Measurements from ENCODE around the gene ASS1.

Gene ASS1

GRCh38 chr9:130531670-130532069, 86.9 kb downstream of the ASS1 start:
- no peaks in the 10 kb centered on the region for H3K36me3 Mint-ChIP-seq (ENCODE audit: low read depth)
- H3K9me3 Mint-ChIP-seq, result no peaks in the 10 kb centered on the region
- H3K4me1 Mint-ChIP-seq (ENCODE audit: low read depth), result no peaks in the 10 kb centered on the region
- H3K27me3 Mint-ChIP-seq, result peaks cover 36% of the 10 kb centered on the region
- intact Hi-C loops (cut with micrococcal nuclease), result no loop called here
- no peak overlapping the region for H3K4me3 Mint-ChIP-seq
- H3K27ac Mint-ChIP-seq, result no peak overlapping the region

DNA sequence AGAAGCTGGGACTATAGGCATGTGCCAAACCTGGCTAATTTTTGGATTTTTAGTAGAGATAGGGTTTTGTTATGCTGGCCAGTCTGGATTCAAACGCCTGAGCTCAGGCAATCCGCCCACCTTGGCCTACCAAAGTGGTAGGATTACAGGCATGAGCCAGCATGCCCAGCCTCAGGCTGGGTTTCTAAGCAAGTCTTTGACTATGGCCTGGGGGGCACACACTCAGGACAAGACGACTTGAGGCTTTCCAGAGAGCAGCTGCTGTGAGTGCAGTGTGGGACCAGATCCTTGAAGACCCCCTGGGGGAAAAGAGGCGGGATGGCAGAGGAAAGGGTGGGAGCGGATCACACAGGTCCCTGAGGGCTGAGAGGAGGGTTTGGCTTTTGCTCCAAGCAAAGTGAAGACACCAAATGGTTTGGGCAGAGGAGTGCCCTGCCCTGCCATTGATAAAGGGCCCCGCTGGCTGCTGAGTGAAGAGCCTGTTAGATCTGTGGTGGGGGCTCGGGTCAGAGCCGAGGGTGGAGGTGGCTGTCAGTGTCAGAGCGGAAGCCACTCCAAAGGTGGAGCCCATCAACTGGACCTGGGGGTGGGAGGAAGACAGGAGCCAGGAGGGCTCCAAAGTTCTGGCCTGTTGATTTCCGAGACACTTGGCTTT, 87.8 kb downstream of the ASS1 start:
- H3K4me3 Mint-ChIP-seq, result no peak overlapping the region
- H3K27me3 Mint-ChIP-seq, result peaks cover 45% of the 10 kb centered on the region
- intact Hi-C loops (cut with micrococcal nuclease), result no loop called here
- no peaks in the 10 kb centered on the region for H3K36me3 Mint-ChIP-seq (ENCODE audit: low read depth)
- peaks cover 2% of the 10 kb centered on the region for H3K4me1 Mint-ChIP-seq (ENCODE audit: low read depth)
- no peaks in the 10 kb centered on the region for H3K9me3 Mint-ChIP-seq
- H3K27ac Mint-ChIP-seq, result no peak overlapping the region

- Mint-ChIP-seq H3K9me3 (no peaks in the 10 kb centered on the region), H3K27ac (no peak overlapping the region), H3K4me3 (no peak overlapping the region), H3K36me3 (ENCODE audit: low read depth) (no peaks in the 10 kb centered on the region), H3K4me1 (ENCODE audit: low read depth) (peaks cover 14% of the 10 kb centered on the region), H3K27me3 (peaks cover 68% of the 10 kb centered on the region)
- intact Hi-C loops (cut with micrococcal nuclease), result no loop called here
These were observed 91.2 kb downstream of the ASS1 start for GRCh38 chr9:130535818-130536521.

DNA sequence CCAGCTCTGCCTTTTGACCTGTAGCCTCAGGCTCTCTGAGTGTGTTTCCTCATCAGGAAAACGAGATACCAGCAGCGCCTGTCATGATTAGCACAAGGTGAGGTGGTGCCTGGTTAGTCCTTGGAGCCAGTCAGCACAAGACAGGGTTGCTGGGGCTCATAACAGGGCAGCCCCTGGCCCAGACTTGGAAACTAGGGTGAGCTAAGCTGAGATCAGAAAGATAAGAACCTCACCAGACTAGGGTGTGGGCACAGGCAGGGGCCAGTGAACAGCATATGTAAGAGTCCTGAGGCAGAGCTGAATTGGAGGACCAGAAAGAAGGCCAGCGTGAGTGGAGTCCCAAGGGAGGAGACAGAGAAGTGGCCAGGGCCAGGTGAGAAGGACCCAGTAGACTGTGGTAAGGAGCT, 91.9 kb downstream of the ASS1 start:
- intact Hi-C loops (cut with micrococcal nuclease), result no loop called here
- Mint-ChIP-seq H3K27ac (no peak overlapping the region), H3K4me1 (ENCODE audit: low read depth) (peaks cover 14% of the 10 kb centered on the region), H3K4me3 (no peak overlapping the region), H3K9me3 (no peaks in the 10 kb centered on the region), H3K27me3 (peaks cover 68% of the 10 kb centered on the region), H3K36me3 (ENCODE audit: low read depth) (no peaks in the 10 kb centered on the region)

DNA sequence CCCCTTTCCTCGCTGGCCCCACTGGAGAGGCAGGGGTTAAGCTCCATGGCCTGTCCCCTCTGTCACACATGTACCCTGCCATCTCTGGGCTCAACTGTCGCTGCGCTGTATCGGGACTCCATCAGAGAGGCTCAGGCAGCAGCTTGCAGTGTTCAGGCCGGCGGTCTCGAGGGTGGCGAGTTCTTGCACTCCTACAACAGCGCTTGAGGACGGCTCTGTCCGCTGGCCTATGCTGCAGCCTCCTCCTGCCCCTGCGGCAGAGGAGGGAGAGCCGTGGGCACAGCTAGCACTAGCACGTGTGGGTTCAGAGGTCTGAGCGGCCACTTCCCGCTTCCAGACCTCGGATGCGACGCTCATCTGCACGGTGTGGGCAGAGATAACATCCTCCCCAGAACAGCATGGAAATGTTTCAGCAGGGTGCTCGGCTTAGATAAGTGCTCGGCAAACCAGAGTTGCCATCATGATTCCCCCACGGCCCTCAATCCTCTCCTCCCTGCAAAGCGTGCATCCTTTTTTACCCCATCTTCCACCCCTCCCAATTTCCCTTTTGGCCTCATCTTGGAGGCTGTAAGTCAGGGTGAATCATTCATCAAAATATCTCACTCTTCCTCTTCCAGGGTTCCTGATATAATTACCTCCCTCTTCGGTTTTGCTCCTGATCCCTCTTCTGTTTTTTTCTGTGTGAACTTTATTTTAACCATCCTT, 92.7 kb downstream of the ASS1 start:
- H3K27ac Mint-ChIP-seq, result no peak overlapping the region
- intact Hi-C loops (cut with micrococcal nuclease), result no loop called here
- no peaks in the 10 kb centered on the region for H3K9me3 Mint-ChIP-seq
- H3K4me1 Mint-ChIP-seq (ENCODE audit: low read depth), result peaks cover 14% of the 10 kb centered on the region
- H3K4me3 Mint-ChIP-seq, result no peak overlapping the region
- no peaks in the 10 kb centered on the region for H3K36me3 Mint-ChIP-seq (ENCODE audit: low read depth)
- peaks cover 67% of the 10 kb centered on the region for H3K27me3 Mint-ChIP-seq

DNA sequence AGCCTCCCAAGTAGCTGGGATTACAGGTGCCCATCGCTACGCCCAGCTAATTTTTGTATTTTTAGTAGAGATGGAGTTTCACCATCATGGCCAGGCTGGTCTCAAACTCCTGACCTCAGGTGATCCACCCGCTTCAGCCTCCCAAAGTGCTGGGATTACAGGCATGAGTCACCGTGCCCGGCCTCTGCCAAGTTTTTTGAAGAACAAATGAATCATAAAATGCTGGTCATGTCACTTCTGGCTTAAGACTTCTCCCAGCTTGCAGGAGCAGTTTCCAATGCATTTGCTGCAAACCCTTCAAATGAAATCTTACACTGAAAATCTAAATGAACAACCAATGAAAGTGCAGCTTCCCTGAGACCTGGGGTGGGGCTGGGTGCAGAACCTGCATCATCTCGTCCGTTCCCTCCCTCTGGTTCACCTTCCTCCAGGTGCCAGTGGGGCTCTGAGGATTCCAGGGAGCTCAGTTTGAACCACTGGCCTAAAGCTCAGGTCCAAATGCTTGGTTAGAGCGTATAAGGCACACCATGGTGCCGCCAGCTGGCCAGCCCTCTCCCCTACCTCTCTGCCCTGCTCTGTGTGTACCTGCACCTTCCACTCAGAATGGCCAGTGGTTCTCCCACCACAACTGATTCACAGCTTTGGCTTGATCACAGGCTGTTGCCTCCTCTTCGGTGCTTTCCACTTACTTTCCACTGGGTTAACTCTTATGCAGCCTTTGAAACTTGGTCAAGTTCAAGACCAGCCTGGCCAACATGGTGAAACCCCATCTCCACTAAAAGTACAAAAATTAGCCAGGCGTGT, 94.9 kb downstream of the ASS1 start:
- no peaks in the 10 kb centered on the region for H3K36me3 Mint-ChIP-seq (ENCODE audit: low read depth)
- intact Hi-C loops (cut with micrococcal nuclease), result no loop called here
- peaks cover 65% of the 10 kb centered on the region for H3K27me3 Mint-ChIP-seq
- no peaks in the 10 kb centered on the region for H3K9me3 Mint-ChIP-seq
- H3K27ac Mint-ChIP-seq, result no peak overlapping the region
- H3K4me3 Mint-ChIP-seq, result no peak overlapping the region
- peaks cover 14% of the 10 kb centered on the region for H3K4me1 Mint-ChIP-seq (ENCODE audit: low read depth)

DNA sequence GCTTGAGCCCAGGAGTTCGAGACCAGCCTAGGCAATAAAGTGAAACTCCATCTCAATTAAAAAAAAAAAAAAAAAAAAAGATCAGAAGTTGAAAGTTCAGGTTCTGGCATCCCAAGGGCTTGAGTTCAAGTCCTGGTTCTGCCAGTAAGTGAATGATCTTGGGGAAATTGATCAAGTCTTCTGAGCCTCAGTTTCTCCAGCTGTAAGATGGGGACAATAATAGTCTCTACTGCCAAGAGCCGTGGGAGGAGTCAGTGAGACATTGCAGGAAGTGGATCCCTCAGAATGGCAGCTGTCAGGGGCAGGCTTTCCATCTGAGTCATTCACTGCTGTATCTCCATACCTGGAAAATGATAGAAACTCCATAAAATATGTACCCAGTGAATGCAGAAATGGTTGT, 96.8 kb downstream of the ASS1 start:
- H3K36me3 Mint-ChIP-seq (ENCODE audit: low read depth), result no peaks in the 10 kb centered on the region

GRCh38 chr9:130542038-130542437, 97.3 kb downstream of the ASS1 start:
- H3K4me1 Mint-ChIP-seq (ENCODE audit: low read depth), result peaks cover 14% of the 10 kb centered on the region
- no peak overlapping the region for H3K4me3 Mint-ChIP-seq
- H3K9me3 Mint-ChIP-seq, result no peaks in the 10 kb centered on the region
- peaks cover 49% of the 10 kb centered on the region for H3K27me3 Mint-ChIP-seq
- intact Hi-C loops (cut with micrococcal nuclease), result no loop called here
- H3K36me3 Mint-ChIP-seq (ENCODE audit: low read depth), result no peaks in the 10 kb centered on the region
- no peak overlapping the region for H3K27ac Mint-ChIP-seq

More for the DNA sequence above, 96.8 kb downstream of the ASS1 start:
- intact Hi-C loops (cut with micrococcal nuclease), result no loop called here
- Mint-ChIP-seq H3K27me3 (peaks cover 54% of the 10 kb centered on the region), H3K9me3 (no peaks in the 10 kb centered on the region), H3K4me3 (no peak overlapping the region), H3K27ac (no peak overlapping the region), H3K4me1 (ENCODE audit: low read depth) (peaks cover 14% of the 10 kb centered on the region)

DNA sequence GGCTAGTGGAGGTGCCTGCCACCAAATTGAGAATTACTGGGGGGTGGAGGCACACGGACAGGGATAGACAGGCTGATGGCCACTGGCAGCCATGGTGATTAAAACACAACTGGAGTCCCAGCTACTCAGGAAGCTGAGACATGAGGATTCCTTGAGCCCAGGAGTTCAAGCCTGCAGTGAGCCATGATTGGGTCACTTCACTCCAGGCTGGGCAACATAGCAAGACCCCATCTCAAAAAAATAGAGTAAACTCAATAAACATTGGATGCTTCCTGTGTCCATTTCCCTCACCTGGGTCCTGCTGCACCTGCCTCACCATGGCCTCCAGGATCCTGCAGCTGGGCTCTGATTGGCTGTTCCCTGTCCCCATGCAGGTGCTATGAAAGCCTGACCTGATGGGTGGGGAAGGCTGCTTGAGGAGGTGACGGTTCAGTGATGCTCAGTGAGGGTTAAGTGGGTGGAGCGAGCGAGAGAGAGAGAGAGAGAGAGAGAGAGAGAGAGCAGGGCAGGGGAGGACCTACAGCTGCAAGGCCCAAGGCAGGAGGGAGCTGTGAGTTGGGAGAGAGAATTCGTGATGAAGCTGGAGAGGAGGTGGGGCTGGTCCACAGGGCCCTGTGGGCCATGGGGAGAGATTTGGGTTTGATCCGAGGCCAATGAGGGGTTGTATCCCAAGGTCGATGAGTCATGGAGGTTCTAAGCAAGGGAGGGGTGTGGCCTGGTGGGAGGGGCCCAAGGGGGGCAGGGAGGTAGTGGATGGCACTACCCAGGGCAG, 97.9 kb downstream of the ASS1 start:
- H3K9me3 Mint-ChIP-seq, result no peaks in the 10 kb centered on the region
- H3K4me3 Mint-ChIP-seq, result no peak overlapping the region
- H3K4me1 Mint-ChIP-seq (ENCODE audit: low read depth), result peaks cover 11% of the 10 kb centered on the region
- peaks cover 43% of the 10 kb centered on the region for H3K27me3 Mint-ChIP-seq
- H3K36me3 Mint-ChIP-seq (ENCODE audit: low read depth), result no peaks in the 10 kb centered on the region
- no peak overlapping the region for H3K27ac Mint-ChIP-seq
- intact Hi-C loops (cut with micrococcal nuclease), result no loop called here

- no peak overlapping the region for H3K4me3 Mint-ChIP-seq
- intact Hi-C loops (cut with micrococcal nuclease), result no loop called here
- no peaks in the 10 kb centered on the region for H3K36me3 Mint-ChIP-seq (ENCODE audit: low read depth)
- no peaks in the 10 kb centered on the region for H3K9me3 Mint-ChIP-seq
- H3K4me1 Mint-ChIP-seq (ENCODE audit: low read depth), result peaks cover 4% of the 10 kb centered on the region
- H3K27me3 Mint-ChIP-seq, result peaks cover 38% of the 10 kb centered on the region
- no peak overlapping the region for H3K27ac Mint-ChIP-seq
These were observed 98.6 kb downstream of the ASS1 start for GRCh38 chr9:130543368-130543767.

DNA sequence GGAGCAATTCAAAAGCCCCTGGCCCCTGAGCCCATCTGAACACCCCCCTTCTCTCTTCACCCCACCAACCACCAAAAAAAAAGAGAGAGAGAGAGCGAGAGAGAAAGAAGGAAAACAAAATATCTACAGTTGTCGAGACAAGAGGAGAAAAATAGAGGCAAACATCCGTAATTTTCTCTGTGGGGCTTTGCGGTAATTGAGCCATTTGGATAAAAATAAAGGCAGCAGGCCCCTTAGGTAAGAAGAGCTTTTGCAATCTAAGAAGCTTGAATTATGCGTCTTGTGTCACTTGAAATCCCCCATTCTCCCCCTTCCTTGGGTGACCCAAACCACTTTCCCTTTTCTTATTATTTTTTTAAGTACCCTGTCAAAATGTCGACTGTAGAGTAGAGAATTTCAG, 99.1 kb downstream of the ASS1 start:
- peaks cover 33% of the 10 kb centered on the region for H3K27me3 Mint-ChIP-seq
- peaks cover 2% of the 10 kb centered on the region for H3K9me3 Mint-ChIP-seq
- intact Hi-C loops (cut with micrococcal nuclease), result no loop called here
- no peak overlapping the region for H3K27ac Mint-ChIP-seq
- no peaks in the 10 kb centered on the region for H3K36me3 Mint-ChIP-seq (ENCODE audit: low read depth)
- H3K4me1 Mint-ChIP-seq (ENCODE audit: low read depth), result peaks cover 4% of the 10 kb centered on the region
- no peak overlapping the region for H3K4me3 Mint-ChIP-seq

DNA sequence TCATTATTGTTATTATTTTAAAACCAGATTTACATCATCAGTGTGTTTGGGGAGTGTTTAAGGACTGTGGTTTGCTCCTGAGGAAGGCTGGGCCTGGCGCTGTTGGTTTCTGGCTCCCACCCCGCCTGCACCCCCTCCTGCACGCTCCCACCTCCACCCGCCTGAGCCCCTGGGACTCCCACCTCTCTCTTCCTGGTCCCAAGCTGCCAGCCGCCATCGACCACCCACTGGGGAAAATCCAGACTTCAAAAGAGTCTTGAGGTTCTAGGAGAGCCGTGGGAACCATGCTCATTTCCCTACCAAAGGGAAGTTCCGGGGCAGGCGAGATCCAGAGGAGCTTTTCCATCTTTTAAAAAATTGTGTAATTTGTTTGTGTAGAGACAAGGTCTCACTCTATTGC, 99.6 kb downstream of the ASS1 start:
- peaks cover 28% of the 10 kb centered on the region for H3K27me3 Mint-ChIP-seq
- peaks cover 7% of the 10 kb centered on the region for H3K9me3 Mint-ChIP-seq
- peaks cover 4% of the 10 kb centered on the region for H3K4me1 Mint-ChIP-seq (ENCODE audit: low read depth)
- H3K36me3 Mint-ChIP-seq (ENCODE audit: low read depth), result no peaks in the 10 kb centered on the region
- H3K27ac Mint-ChIP-seq, result no peak overlapping the region
- intact Hi-C loops (cut with micrococcal nuclease), result no loop called here
- H3K4me3 Mint-ChIP-seq, result no peak overlapping the region

- intact Hi-C loops (cut with micrococcal nuclease), result no loop called here
- H3K27ac Mint-ChIP-seq, result no peak overlapping the region
- peaks cover 12% of the 10 kb centered on the region for H3K27me3 Mint-ChIP-seq
- no peaks in the 10 kb centered on the region for H3K4me1 Mint-ChIP-seq (ENCODE audit: low read depth)
- peaks cover 8% of the 10 kb centered on the region for H3K9me3 Mint-ChIP-seq
- H3K4me3 Mint-ChIP-seq, result no peak overlapping the region
- no peaks in the 10 kb centered on the region for H3K36me3 Mint-ChIP-seq (ENCODE audit: low read depth)
These were observed 103.3 kb downstream of the ASS1 start for GRCh38 chr9:130548103-130548502.
